Measurements from ENCODE around the gene PRR20D. TPM values are rescaled to one million over a fixed set of nuclear protein-coding genes. Genes with fewer than 3 reads are reported as not detected.
"Not testable (repeated sequence)": the region's sequence is repeated elsewhere in the genome, so short reads cannot be mapped to it uniquely, and the experiment has no call there.

Gene PRR20D
- polyA plus RNA-seq, 1 experiment: not detected

DNA sequence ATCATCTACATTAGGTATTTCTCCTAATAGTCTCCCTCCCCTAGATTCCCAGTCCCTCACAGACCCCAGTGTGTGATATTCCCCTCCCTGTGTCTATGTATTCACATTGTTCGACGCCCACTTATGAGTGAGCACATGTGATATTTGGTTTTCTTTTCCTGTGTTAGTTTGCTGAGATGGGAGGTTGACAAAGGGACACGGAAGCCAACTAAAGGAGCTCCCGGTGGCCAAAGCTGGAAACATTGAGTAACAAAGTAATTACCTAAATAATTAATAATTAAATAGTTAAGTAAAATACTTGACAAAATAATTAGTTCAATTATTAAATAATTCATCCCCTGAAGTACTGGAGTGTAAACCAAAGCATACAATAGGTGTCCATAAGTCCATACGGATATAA is 21.4 kb upstream of the PRR20D start:
- DNase-seq (ENCODE audit: low read depth): no peak
- CTCF ChIA-PET: no interaction called here
- TF ChIP-seq, protein P1, sequence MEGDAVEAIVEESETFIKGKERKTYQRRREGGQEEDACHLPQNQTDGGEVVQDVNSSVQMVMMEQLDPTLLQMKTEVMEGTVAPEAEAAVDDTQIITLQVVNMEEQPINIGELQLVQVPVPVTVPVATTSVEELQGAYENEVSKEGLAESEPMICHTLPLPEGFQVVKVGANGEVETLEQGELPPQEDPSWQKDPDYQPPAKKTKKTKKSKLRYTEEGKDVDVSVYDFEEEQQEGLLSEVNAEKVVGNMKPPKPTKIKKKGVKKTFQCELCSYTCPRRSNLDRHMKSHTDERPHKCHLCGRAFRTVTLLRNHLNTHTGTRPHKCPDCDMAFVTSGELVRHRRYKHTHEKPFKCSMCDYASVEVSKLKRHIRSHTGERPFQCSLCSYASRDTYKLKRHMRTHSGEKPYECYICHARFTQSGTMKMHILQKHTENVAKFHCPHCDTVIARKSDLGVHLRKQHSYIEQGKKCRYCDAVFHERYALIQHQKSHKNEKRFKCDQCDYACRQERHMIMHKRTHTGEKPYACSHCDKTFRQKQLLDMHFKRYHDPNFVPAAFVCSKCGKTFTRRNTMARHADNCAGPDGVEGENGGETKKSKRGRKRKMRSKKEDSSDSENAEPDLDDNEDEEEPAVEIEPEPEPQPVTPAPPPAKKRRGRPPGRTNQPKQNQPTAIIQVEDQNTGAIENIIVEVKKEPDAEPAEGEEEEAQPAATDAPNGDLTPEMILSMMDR (IDR thresholded peaks at IDR 0.05; ENCODE audit: insufficient read depth, low read depth, low read length): no peak

DNA sequence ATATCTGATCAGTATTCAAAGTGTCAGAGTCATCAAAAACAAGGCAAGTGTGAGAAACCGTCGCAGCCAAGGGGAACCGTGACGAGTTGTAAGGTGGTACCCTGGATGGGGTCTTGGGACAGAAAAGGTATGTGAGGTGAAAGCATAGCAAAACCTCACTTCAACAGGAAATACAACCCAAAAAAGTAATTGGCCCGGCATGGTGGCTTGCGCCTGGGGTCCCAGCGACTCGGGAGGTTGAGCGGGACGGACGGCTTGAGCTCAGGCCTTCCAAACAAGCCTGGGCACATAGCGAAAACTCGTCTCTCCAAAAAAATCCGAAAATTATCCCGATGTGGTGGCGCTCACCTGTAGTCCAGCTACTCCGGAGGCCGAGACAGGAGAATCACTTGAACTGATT is 20.7 kb upstream of the PRR20D start:
- DNase-seq (ENCODE audit: low read depth); CTCF ChIA-PET; H3K4me3 ChIP-seq (ENCODE audit: low read depth, low read length); H3K27me3 ChIP-seq (ENCODE audit: control insufficient read depth, insufficient read depth, low read length); POLR2A ChIA-PET; H3K36me3 ChIP-seq (ENCODE audit: control insufficient read depth, insufficient read depth, low read length): not testable (repeated sequence)

More for the DNA sequence above, 21.4 kb upstream of the PRR20D start:
- H3K27me3 ChIP-seq (ENCODE audit: control insufficient read depth, insufficient read depth, low read length): no peaks in the 10 kb centered on the region
- POLR2A ChIA-PET: no interaction called here
- H3K4me3 ChIP-seq (ENCODE audit: low read depth, low read length): no peak overlapping the region
- no peaks in the 10 kb centered on the region for H3K36me3 ChIP-seq (ENCODE audit: control insufficient read depth, insufficient read depth, low read length)

DNA sequence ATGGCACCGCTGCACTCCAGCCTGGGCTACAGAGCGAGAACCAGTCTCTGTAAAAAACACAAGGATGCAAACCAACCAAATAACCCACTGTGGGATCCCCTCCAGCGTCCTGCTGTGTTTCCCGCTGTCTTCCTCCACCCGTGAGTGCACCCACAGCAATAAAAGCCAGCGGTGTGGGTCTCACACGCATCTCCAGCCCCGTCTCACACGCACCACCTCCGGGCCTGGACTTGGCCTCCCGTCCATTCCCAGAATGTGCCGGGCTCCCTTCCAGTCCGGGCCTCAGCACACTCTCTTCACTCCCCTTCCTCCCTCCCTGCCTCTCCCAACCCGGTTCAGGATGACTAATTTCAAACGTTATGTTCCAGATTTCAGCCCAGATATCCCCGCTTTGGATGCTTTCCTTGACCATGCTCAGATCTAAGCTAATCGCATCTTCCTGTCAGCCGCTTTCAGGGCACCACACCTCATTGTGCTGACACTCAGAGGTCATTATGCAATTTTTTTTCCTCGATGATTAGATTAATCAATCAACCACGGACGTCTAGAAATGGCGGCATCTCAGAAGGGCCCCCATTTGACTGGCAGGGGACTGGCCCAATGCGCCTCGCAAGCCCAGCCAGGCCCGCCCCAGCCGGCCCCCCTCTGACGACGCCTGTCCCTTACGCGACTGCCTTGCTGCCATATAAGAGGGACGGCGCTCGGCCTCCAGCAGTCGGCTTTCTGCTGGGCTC is 20.0 kb upstream of the PRR20D start, which contains the start of gene PRR20A:
Gene PRR20A (plus strand): TSS at position 684 of the 734 bp plus-strand sequence. CDS start 387 bp downstream, outside the sequence.
- POLR2A ChIA-PET; CTCF ChIA-PET; H3K36me3 ChIP-seq (ENCODE audit: control insufficient read depth, insufficient read depth, low read length); DNase-seq (ENCODE audit: low read depth); H3K27me3 ChIP-seq (ENCODE audit: control insufficient read depth, insufficient read depth, low read length); H3K4me3 ChIP-seq (ENCODE audit: low read depth, low read length): not testable (repeated sequence)

DNA sequence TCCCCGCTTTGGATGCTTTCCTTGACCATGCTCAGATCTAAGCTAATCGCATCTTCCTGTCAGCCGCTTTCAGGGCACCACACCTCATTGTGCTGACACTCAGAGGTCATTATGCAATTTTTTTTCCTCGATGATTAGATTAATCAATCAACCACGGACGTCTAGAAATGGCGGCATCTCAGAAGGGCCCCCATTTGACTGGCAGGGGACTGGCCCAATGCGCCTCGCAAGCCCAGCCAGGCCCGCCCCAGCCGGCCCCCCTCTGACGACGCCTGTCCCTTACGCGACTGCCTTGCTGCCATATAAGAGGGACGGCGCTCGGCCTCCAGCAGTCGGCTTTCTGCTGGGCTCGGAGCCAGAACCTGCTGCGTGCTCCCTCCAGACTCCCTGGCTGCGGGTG is 13.2 kb upstream of the PRR20D start, which contains the start of gene PRR20B:
Gene PRR20B (plus strand): TSS at position 301 of the 400 bp plus-strand sequence. CDS start 387 bp downstream, outside the sequence.
- CTCF ChIA-PET; H3K36me3 ChIP-seq (ENCODE audit: control insufficient read depth, insufficient read depth, low read length); DNase-seq (ENCODE audit: low read depth); H3K27me3 ChIP-seq (ENCODE audit: control insufficient read depth, insufficient read depth, low read length); H3K4me3 ChIP-seq (ENCODE audit: low read depth, low read length); POLR2A ChIA-PET: not testable (repeated sequence)

- POLR2A ChIA-PET; H3K4me3 ChIP-seq (ENCODE audit: low read depth, low read length); H3K36me3 ChIP-seq (ENCODE audit: control insufficient read depth, insufficient read depth, low read length); CTCF ChIA-PET; H3K27me3 ChIP-seq (ENCODE audit: control insufficient read depth, insufficient read depth, low read length); DNase-seq (ENCODE audit: low read depth): not testable (repeated sequence)
Observed at GRCh38 chr13:57148106-57148505, 12.3 kb upstream of the PRR20D start.

- DNase-seq (ENCODE audit: low read depth); H3K4me3 ChIP-seq (ENCODE audit: low read depth, low read length); H3K36me3 ChIP-seq (ENCODE audit: control insufficient read depth, insufficient read depth, low read length); CTCF ChIA-PET; H3K27me3 ChIP-seq (ENCODE audit: control insufficient read depth, insufficient read depth, low read length); POLR2A ChIA-PET: not testable (repeated sequence)
Observed at GRCh38 chr13:57153761-57154160, 6.7 kb upstream of the PRR20D start, which contains the start of gene PRR20C. PRR20C (plus strand) TSS chr13:57154061; CDS start chr13:57154448, 387 bp downstream.

DNA sequence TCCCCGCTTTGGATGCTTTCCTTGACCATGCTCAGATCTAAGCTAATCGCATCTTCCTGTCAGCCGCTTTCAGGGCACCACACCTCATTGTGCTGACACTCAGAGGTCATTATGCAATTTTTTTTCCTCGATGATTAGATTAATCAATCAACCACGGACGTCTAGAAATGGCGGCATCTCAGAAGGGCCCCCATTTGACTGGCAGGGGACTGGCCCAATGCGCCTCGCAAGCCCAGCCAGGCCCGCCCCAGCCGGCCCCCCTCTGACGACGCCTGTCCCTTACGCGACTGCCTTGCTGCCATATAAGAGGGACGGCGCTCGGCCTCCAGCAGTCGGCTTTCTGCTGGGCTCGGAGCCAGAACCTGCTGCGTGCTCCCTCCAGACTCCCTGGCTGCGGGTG is 6.5 kb downstream of the PRR20D start, which contains the start of gene PRR20E:
Gene PRR20E (plus strand): TSS at position 301 of the 400 bp plus-strand sequence. CDS start 387 bp downstream, outside the sequence.
- H3K4me3 ChIP-seq (ENCODE audit: low read depth, low read length); DNase-seq (ENCODE audit: low read depth); H3K36me3 ChIP-seq (ENCODE audit: control insufficient read depth, insufficient read depth, low read length); POLR2A ChIA-PET; CTCF ChIA-PET; H3K27me3 ChIP-seq (ENCODE audit: control insufficient read depth, insufficient read depth, low read length): not testable (repeated sequence)

DNA sequence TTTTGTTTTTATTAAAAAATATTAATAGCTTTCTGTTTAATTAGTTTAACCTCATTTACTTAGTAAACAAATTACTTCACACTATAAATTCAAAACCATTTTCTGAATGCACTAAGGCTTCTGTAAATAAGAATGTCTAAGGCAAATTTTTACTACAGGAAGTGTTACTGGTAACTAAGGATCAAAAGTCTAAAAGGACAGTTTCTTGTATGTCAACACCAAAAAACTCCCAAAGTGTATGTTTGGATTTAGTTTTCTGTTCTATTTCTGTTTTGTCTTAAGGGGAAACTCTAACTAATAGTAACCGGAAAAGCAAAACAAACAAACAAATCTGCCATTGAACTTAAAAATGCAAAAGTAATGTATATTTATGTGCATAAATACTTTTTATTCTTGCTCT is 31.2 kb downstream of the PRR20D start:
- DNase-seq (ENCODE audit: low read depth): no peak
- no peaks in the 10 kb centered on the region for H3K36me3 ChIP-seq (ENCODE audit: control insufficient read depth, insufficient read depth, low read length)
- H3K27me3 ChIP-seq (ENCODE audit: control insufficient read depth, insufficient read depth, low read length): no peaks in the 10 kb centered on the region
- no peak overlapping the region for H3K4me3 ChIP-seq (ENCODE audit: low read depth, low read length)
- POLR2A ChIA-PET: no interaction called here
- CTCF ChIA-PET: no interaction called here
- TF ChIP-seq, protein P1 (IDR thresholded peaks at IDR 0.05; ENCODE audit: insufficient read depth, low read depth, low read length): no peak

Measured in BJ (cell line).